OCI-LY7 (cell line): Measurements from ENCODE around the gene LIN28B. TPM values are rescaled to one million over a fixed set of nuclear protein-coding genes. Genes with fewer than 3 reads are reported as not detected.

Source experiments
- BruUV-seq: library from RNA; stranded (reverse); fragments of 400-500 nt; replicated peaks from 2 replicates; lab custom pipeline; 2021; lab: Mats Ljungman, UMichigan
- CTCF ChIA-PET: fragments of 300-600 bp; sonication (Branson Sonifier 250); formaldehyde crosslinking; loops from one replicate; lab custom pipeline; 2022; ENCODE audit warnings: antibody characterized with exemption; ENCODE audit not compliant: unreplicated experiment; lab: Charles Lee
- POLR2A ChIA-PET: fragments of 300-600 bp; sonication (Branson Sonifier 250); formaldehyde crosslinking; loops from one replicate; lab custom pipeline; 2022; ENCODE audit warnings: antibody characterized with exemption; lab: Charles Lee
- DNase-seq: peaks from one replicate; pipeline ENCODE4 v3.0.0-alpha.2; 2015; ENCODE audit warnings: low spot score
- H2AFZ ChIP-seq: fragments of 200-600 bp; sonication (generic), shearing (Covaris generic); 2 replicates; pipeline ENCODE4 v1.6.1; 2014; ENCODE audit warnings: mild to moderate bottlenecking, antibody characterized with exemption, low read length, moderate library complexity
- H3K27ac ChIP-seq: fragments of 200-600 bp; sonication (generic); 2 replicates; pipeline ENCODE4 v1.5.1; 2014; ENCODE audit warnings: mixed run types, low read depth, mild to moderate bottlenecking, moderate library complexity, low read length, inconsistent platforms; ENCODE audit not compliant: poor library complexity, severe bottlenecking
- H3K36me3 ChIP-seq: fragments of 200-600 bp; sonication (generic); 2 replicates; pipeline ENCODE4 v1.6.1; 2014; ENCODE audit warnings: mild to moderate bottlenecking, antibody characterized with exemption, low read length, moderate library complexity, mixed read lengths; ENCODE audit not compliant: insufficient read depth
- H3K4me1 ChIP-seq: fragments of 200-600 bp; sonication (generic); 2 replicates; pipeline ENCODE4 v1.5.1; 2014; ENCODE audit warnings: mild to moderate bottlenecking, low read length; ENCODE audit not compliant: insufficient read depth, poor library complexity, severe bottlenecking
- H3K4me2 ChIP-seq: fragments of 200-600 bp; sonication (generic); 2 replicates; pipeline ENCODE4 v1.6.1; 2014; ENCODE audit warnings: mild to moderate bottlenecking, low read length
- H3K4me3 ChIP-seq: fragments of 200-600 bp; sonication (generic); 2 replicates; pipeline ENCODE4 v1.5.1; 2014; ENCODE audit warnings: mild to moderate bottlenecking, low read depth, low read length; ENCODE audit not compliant: poor library complexity, severe bottlenecking
- H3K79me2 ChIP-seq: fragments of 200-600 bp; sonication (generic); 2 replicates; pipeline ENCODE4 v1.6.1; 2016; ENCODE audit warnings: low read depth, mild to moderate bottlenecking, low read length, moderate library complexity, mixed read lengths; ENCODE audit not compliant: insufficient read depth
- H3K9me2 ChIP-seq: fragments of 200-600 bp; sonication (generic); 2 replicates; pipeline ENCODE4 v1.6.1; 2016; ENCODE audit warnings: mild to moderate bottlenecking, low read length, mixed read lengths; ENCODE audit not compliant: insufficient read depth
- H3K9me3 ChIP-seq: fragments of 200-600 bp; sonication (generic); 2 replicates; pipeline ENCODE4 v1.6.1; 2014; ENCODE audit warnings: mild to moderate bottlenecking, mixed run types, low read length, mixed read lengths
- H4K20me1 ChIP-seq: fragments of 200-600 bp; sonication (generic); 2 replicates; pipeline ENCODE4 v1.6.1; 2014; ENCODE audit warnings: mild to moderate bottlenecking, antibody characterized with exemption, low read length, moderate library complexity, mixed read lengths; ENCODE audit not compliant: insufficient read depth
- CTCF ChIP-seq: fragments of 200-600 bp; sonication (generic); conservative IDR thresholded peaks from 2 replicates; pipeline ENCODE4 v1.5.1; 2014; ENCODE audit warnings: mild to moderate bottlenecking, antibody characterized with exemption, low read length, moderate library complexity, mixed read lengths
- EZH2phosphoT487 ChIP-seq: fragments of 200-600 bp; sonication (generic); IDR thresholded peaks from 2 replicates; pipeline ENCODE4 v1.6.1; 2018; ENCODE audit warnings: low read depth, borderline replicate concordance, mild to moderate bottlenecking, mixed run types, antibody characterized with exemption, low read length, moderate library complexity, mixed read lengths
- intact Hi-C: fragments of 100-400 bp; cut with micrococcal nuclease; formaldehyde crosslinking; loops from one replicate; pipeline ENCODE4 v1.10.0; 2022; ENCODE audit not compliant: unreplicated experiment
- total RNA-seq, 2 experiments: library from RNA; depleted of rRNA in 1 of 2; stranded (reverse); fragments of >200 nt in 1 of 2; shearing (Covaris generic) in 1 of 2; gene quantifications; 2 replicates each; pipeline ENCODE4 v1.2.3, GENCODE V29; 2014 to 2022

The LIN28B gene
- total RNA-seq, 2 experiments from 2014 or later = not detected

DNA sequence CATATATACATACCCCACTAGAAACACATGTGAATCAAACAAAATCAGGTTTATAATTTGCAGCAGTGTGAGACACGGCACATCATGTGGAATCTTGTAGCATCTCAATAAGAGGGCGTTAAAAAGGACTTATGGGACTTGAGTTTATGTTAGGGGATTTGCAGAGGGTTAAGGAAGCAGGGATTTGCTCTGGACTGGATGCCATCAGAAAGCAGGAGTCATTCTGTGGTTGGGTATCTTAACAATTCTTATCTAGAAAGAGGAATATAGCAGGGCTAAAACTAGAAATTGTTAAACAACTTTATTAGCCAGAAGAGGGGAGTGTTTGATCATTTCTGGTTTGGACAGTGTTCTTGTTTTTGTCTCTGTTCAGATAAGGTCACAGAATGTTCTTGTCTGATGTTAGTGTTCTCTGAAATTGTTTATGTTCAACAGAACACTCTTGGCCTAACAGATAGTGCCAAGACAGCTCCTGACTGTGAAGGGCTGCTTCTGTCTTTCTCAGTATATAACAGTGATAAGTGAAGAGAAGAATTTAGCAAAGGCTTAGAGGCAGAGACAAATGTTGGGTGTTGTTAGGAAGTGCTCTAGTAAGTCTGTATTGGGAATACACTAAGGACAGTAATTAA, 39.2 kb downstream of the LIN28B start:
- no TSS peak for BruUV-seq
- TF ChIP-seq CTCF (no peak), EZH2phosphoT487 (no peak)
- ChIA-PET POLR2A (no interaction called here), CTCF (no interaction called here)
- Histone ChIP-seq H3K9me2 (no peaks in the 10 kb centered on the region), H3K4me2 (no peak overlapping the region), H3K27ac (no peak overlapping the region), H3K4me3 (no peak overlapping the region), H2AFZ (no peak overlapping the region), H4K20me1 (no peaks in the 10 kb centered on the region), H3K36me3 (no peaks in the 10 kb centered on the region), H3K9me3 (no peaks in the 10 kb centered on the region), H3K79me2 (no peaks in the 10 kb centered on the region), H3K4me1 (no peaks in the 10 kb centered on the region)
- DNase-seq = no peak
- intact Hi-C loops = no loop called here

- ChIA-PET POLR2A (interaction anchor here (0.7 to 1.0 kb wide), 3 partner anchors 12 to 212 kb away, joined by 3 to 5 read pairs (median 3); no protein-coding TSS in a partner anchor), CTCF (no interaction called here)
- Histone ChIP-seq H3K9me3 (no peaks in the 10 kb centered on the region), H3K4me1 (no peaks in the 10 kb centered on the region), H3K36me3 (no peaks in the 10 kb centered on the region), H3K4me3 (no peak overlapping the region), H4K20me1 (no peaks in the 10 kb centered on the region), H2AFZ (no peak overlapping the region), H3K79me2 (no peaks in the 10 kb centered on the region), H3K9me2 (no peaks in the 10 kb centered on the region), H3K27ac (no peak overlapping the region), H3K4me2 (no peak overlapping the region)
- intact Hi-C loops = no loop called here
- BruUV-seq = no TSS peak
- no peak for TF ChIP-seq CTCF
- no peak for TF ChIP-seq EZH2phosphoT487
- no peak for DNase-seq
These were observed 44.2 kb downstream of the LIN28B start for GRCh38 chr6:105001063-105001462.

- H3K79me2 ChIP-seq = no peaks in the 10 kb centered on the region
- H3K4me3 ChIP-seq = no peak overlapping the region
- no peak overlapping the region for H3K27ac ChIP-seq
- no peak for TF ChIP-seq CTCF
- no peak for TF ChIP-seq EZH2phosphoT487
- intact Hi-C loops = no loop called here
- CTCF ChIA-PET = no interaction called here
- no peaks in the 10 kb centered on the region for H4K20me1 ChIP-seq
- H2AFZ ChIP-seq = no peak overlapping the region
- POLR2A ChIA-PET = interaction anchor here (0.6 to 1.0 kb wide), 4 partner anchors 42 to 213 kb away, joined by 3 to 5 read pairs (median 4); no protein-coding TSS in a partner anchor
- H3K4me2 ChIP-seq = no peak overlapping the region
- DNase-seq = no peak
- no peaks in the 10 kb centered on the region for H3K36me3 ChIP-seq
- H3K4me1 ChIP-seq = no peaks in the 10 kb centered on the region
- no peaks in the 10 kb centered on the region for H3K9me2 ChIP-seq
- no peaks in the 10 kb centered on the region for H3K9me3 ChIP-seq
- BruUV-seq = no TSS peak
These were observed 45.0 kb downstream of the LIN28B start for GRCh38 chr6:105001906-105002305.
